Peyer's patch (tissue), 4 donors: Measurements from ENCODE around the gene SH2D5.

Experiments used
- CTCF ChIP-seq, 6 experiments: fragments of 450-650 bp in 4 of 6; fragments of 200-600 bp in 2 of 6; sonication (generic) in 1 of 6; IDR thresholded peaks; one replicate each; pipeline ENCODE4 v1.5.1; 2017 to 2019; ENCODE audit warnings: antibody characterized with exemption in 6 of 6, mild to moderate bottlenecking in 3 of 6, moderate library complexity in 1 of 6
- POLR2A ChIP-seq, 2 donors: fragments of 450-650 bp; IDR thresholded peaks; one replicate each; pipeline ENCODE4 v1.5.1; 2017; ENCODE audit warnings: antibody characterized with exemption in 2 of 2, mild to moderate bottlenecking in 2 of 2, moderate library complexity in 2 of 2

GRCh38 chr1:20680269-20680668 lies 52.2 kb downstream of the SH2D5 start:
- TF ChIP-seq CTCF (IDR thresholded peaks at IDR 0.05) (no peak), POLR2A (IDR thresholded peaks at IDR 0.05) (no peak)
